HEK293 (cell line): Measurements from ENCODE around the gene ADD2.

Experiments used
- ATF2 ChIP-seq: fragments of 450-650 bp; formaldehyde crosslinking; IDR thresholded peaks from 2 replicates; pipeline ENCODE4 v1.5.1; 2016; ENCODE audit warnings: missing biosample characterization, missing genetic modification characterization, low read depth
- CTCF ChIP-seq: fragments of 450-650 bp; formaldehyde crosslinking; IDR thresholded peaks from 2 replicates; pipeline ENCODE4 v1.5.1; 2016; ENCODE audit warnings: missing biosample characterization, missing genetic modification characterization
- MYNN ChIP-seq: fragments of 450-650 bp; formaldehyde crosslinking; IDR thresholded peaks from 2 replicates; pipeline ENCODE4 v1.5.1; 2016; ENCODE audit warnings: missing biosample characterization, missing genetic modification characterization, borderline replicate concordance
- PRDM4 ChIP-seq: fragments of 450-650 bp; formaldehyde crosslinking; IDR thresholded peaks from 2 replicates; pipeline ENCODE4 v1.5.1; 2017; ENCODE audit warnings: missing biosample characterization, missing genetic modification characterization
- REPIN1 ChIP-seq: fragments of 450-650 bp; formaldehyde crosslinking; IDR thresholded peaks from 2 replicates; pipeline ENCODE4 v1.5.1; 2017; ENCODE audit warnings: missing biosample characterization, missing genetic modification characterization, low read depth
- REST ChIP-seq: fragments of 450-650 bp; formaldehyde crosslinking; IDR thresholded peaks from 2 replicates; pipeline ENCODE4 v1.5.1; 2016; ENCODE audit warnings: missing biosample characterization, missing genetic modification characterization
- YY1 ChIP-seq: fragments of 450-650 bp; formaldehyde crosslinking; IDR thresholded peaks from 2 replicates; pipeline ENCODE4 v1.5.1; 2018; ENCODE audit warnings: missing biosample characterization, missing genetic modification characterization
- ZNF302 ChIP-seq: fragments of 450-650 bp; formaldehyde crosslinking; IDR thresholded peaks from 2 replicates; pipeline ENCODE4 v1.5.1; 2016; ENCODE audit warnings: missing biosample characterization, missing genetic modification characterization, low read depth
- ZNF639 ChIP-seq: fragments of 450-650 bp; formaldehyde crosslinking; IDR thresholded peaks from 2 replicates; pipeline ENCODE4 v1.5.1; 2016; ENCODE audit warnings: missing biosample characterization, missing genetic modification characterization
- ZNF654 ChIP-seq: fragments of 450-650 bp; formaldehyde crosslinking; IDR thresholded peaks from 2 replicates; pipeline ENCODE4 v1.5.1; 2016; ENCODE audit warnings: low read depth, missing biosample characterization, missing genetic modification characterization
- ZNF837 ChIP-seq: fragments of 450-650 bp; formaldehyde crosslinking; IDR thresholded peaks from 2 replicates; pipeline ENCODE4 v1.5.1; 2016; ENCODE audit warnings: missing biosample characterization, missing genetic modification characterization
- ZSCAN5A ChIP-seq: fragments of 450-650 bp; formaldehyde crosslinking; IDR thresholded peaks from 2 replicates; pipeline ENCODE4 v1.5.1; 2016; ENCODE audit warnings: missing biosample characterization, missing genetic modification characterization

GRCh38 chr2:70680735-70681134 is 87.3 kb downstream of the ADD2 start:
- no peak for TF ChIP-seq ZNF654 (tag by site-specific recombination)
- TF ChIP-seq REST (tag by site-specific recombination): no peak
- no peak for TF ChIP-seq ZSCAN5A (tag by site-specific recombination)
- no peak for TF ChIP-seq ATF2 (tag by site-specific recombination)
- TF ChIP-seq CTCF (tag by site-specific recombination): no peak
- TF ChIP-seq ZNF837 (tag by site-specific recombination): no peak
- no peak for TF ChIP-seq ZNF639
- TF ChIP-seq MYNN: no peak
- TF ChIP-seq PRDM4 (tag by site-specific recombination): no peak
- no peak for TF ChIP-seq ZNF302 (tag by site-specific recombination)
- no peak for TF ChIP-seq REPIN1
- no peak for TF ChIP-seq YY1
